ENCODE results near the gene SLC25A33. TPM values are rescaled to one million over a fixed set of nuclear protein-coding genes. Genes with fewer than 3 reads are reported as not detected.

The SLC25A33 gene
- total RNA-seq, 2 experiments from 2014 or later, result 4.4 to 6.1 TPM

DNA sequence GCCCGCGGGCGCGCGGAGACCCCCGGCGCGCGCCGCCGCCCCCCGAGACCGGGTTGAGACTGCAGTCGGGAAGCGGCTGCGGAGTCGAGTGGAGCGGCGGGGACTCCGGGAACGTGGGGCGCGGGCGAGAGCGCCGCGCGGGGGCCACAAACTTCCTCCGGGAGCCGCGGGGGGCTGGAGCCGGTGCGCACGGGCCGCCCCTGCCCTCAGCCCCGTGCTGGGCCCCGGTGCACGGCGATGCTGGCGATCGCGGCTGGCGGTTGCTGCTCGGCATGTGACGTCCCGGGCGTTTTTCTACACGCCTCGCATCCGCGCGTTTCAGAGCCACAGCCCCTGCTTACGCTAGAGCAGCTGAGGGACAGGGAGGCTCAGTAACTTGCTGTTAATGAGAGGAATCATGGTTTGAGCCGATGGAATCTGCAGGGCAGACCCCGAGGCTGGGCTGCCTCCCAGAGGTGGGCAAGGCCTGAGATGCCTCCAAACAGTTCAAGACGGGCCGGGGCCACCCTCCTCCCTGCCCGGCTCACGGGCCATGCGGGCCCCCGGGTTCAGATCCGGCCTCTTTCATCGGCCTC is 50.0 kb downstream of the SLC25A33 start:
- H3K4me1 Mint-ChIP-seq, result peaks cover 27% of the 10 kb centered on the region
- H3K36me3 Mint-ChIP-seq (ENCODE audit: low read depth), result peaks cover 6% of the 10 kb centered on the region
- peak; percentile 66 for DNase-seq
- POLR2A ChIA-PET, result interaction anchor here (0.6 to 1.1 kb wide), 2 partner anchors 40 to 574 kb away, joined by 3 to 5 read pairs; no protein-coding TSS in a partner anchor
- H3K27me3 Mint-ChIP-seq, result no peaks in the 10 kb centered on the region
- intact Hi-C loops (cut with DNase I, micrococcal nuclease), result loop anchor here (5.0 to 10.0 kb wide), 3 partner anchors 52 to 1106 kb away; partner anchors contain the start of gene SLC25A33 (in 1 of the 2)
- CTCF ChIA-PET, result interaction anchor here (0.6 to 2.5 kb wide), 11 partner anchors 15 to 549 kb away, joined by 3 to 12 read pairs (median 3); no protein-coding TSS in a partner anchor
- peak overlapping the region; percentile 67 for H3K27ac Mint-ChIP-seq
- peak overlapping the region; percentile 80 for H3K4me3 Mint-ChIP-seq
- peak; percentile 18 for ATAC-seq
- no peaks in the 10 kb centered on the region for H3K9me3 Mint-ChIP-seq (ENCODE audit: low read depth)

DNA sequence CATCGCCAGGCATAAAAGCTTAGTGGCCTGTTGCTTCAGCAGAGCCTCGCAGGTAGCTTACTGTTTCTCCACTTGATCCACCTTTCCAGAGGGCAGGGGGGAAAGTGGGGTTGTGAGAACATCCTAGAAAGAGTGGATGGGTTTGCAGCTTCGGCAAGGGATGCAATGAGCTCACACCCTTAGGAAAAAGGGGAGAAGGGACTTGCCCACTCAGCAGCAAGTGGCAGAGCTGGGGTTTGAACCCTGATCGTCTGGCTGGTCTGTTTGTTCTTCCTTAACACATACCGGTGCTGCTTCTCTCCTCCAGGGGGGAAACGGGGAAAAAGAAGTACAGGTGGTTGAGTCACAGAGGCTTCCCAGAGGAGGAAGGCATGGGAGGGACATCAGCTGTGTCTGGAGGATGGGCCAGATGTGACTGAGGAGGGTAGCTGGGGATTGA is 50.5 kb downstream of the SLC25A33 start:
- Mint-ChIP-seq H3K27me3 (no peaks in the 10 kb centered on the region), H3K4me1 (peaks cover 27% of the 10 kb centered on the region), H3K36me3 (ENCODE audit: low read depth) (peaks cover 6% of the 10 kb centered on the region), H3K4me3 (peak overlapping the region; percentile 80), H3K27ac (peak overlapping the region; percentile 79), H3K9me3 (ENCODE audit: low read depth) (no peaks in the 10 kb centered on the region)
- DNase-seq, result peak; percentile 25
- CTCF ChIA-PET, result interaction anchor here (0.6 to 2.5 kb wide), 12 partner anchors 15 to 549 kb away, joined by 3 to 12 read pairs (median 3); no protein-coding TSS in a partner anchor
- no peak for ATAC-seq
- intact Hi-C loops (cut with DNase I, micrococcal nuclease), result loop anchor here (5.0 to 10.0 kb wide), 3 partner anchors 52 to 1105 kb away; partner anchors contain the start of gene SLC25A33 (in 1 of the 2)
- POLR2A ChIA-PET, result interaction anchor here (0.5 to 1.1 kb wide), 3 partner anchors 40 to 574 kb away, joined by 3 to 5 read pairs (median 3); no protein-coding TSS in a partner anchor

DNA sequence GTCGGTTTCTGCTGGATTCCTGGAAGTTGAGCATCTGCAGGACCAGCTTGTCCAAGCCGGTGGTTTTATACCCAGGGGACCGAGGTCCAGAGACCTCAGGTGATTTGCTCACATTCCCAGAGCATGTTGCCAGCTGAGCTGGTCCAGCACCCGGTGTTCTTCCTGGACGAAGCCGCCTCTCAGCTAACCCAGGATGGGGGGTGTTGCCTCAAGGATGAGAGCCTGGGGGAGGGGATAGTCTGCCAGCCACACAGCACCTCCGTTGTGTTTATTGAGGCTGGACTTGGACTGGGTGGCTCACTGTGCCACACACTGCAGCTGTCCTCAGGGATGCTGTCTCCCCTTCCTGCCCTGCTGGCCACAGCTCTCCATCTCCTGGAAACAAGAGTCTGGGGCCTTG is 50.9 kb downstream of the SLC25A33 start:
- peak overlapping the region; percentile 4 for H3K27ac Mint-ChIP-seq
- intact Hi-C loops (cut with DNase I, micrococcal nuclease), result no loop called here
- DNase-seq, result no peak
- H3K4me1 Mint-ChIP-seq, result peaks cover 27% of the 10 kb centered on the region
- H3K9me3 Mint-ChIP-seq (ENCODE audit: low read depth), result no peaks in the 10 kb centered on the region
- no peaks in the 10 kb centered on the region for H3K27me3 Mint-ChIP-seq
- ChIA-PET CTCF (interaction anchor here (0.7 to 2.5 kb wide), 8 partner anchors 16 to 550 kb away, joined by 3 to 12 read pairs (median 3); no protein-coding TSS in a partner anchor), POLR2A (interaction anchor here (0.5 to 1.3 kb wide), 4 partner anchors 15 to 847 kb away, joined by 3 to 5 read pairs (median 4); no protein-coding TSS in a partner anchor)
- ATAC-seq, result no peak
- peak overlapping the region; percentile 80 for H3K4me3 Mint-ChIP-seq
- H3K36me3 Mint-ChIP-seq (ENCODE audit: low read depth), result peaks cover 6% of the 10 kb centered on the region

DNA sequence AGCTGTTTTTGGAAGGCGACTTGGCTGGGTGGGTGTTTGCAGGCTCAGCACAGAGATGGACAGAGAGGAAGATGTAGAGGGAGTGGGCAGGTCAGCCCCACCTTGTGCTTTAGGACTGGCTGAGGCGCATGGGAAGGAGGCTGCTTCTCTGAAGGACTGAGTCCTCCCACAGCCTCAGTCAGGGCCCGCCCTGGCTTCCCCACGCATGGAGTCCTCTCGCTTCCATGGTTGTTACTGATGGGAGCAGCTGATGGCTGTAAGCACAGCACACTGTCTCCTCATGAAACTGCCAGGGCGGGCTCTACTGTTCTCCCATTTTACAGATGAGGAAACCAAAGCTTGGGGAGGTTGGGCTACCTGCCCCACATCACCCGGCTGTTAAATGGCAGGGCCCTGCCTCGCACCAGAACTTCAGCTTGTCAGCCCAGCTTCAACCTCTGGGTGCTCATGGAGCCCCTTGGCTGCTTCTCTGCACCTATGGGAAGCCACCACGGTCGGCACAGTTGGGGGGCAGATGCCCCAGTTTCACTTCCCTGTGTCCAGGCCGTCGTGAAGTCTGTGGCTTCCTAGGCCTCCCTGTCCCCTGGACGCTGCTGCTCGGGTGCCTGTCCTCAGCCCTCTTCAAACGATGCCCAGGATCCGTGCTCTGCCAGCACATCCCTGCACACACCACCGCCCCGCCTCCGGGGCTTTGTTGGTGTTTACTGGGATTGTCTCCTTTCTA is 51.8 kb downstream of the SLC25A33 start:
- H3K27me3 Mint-ChIP-seq, result no peaks in the 10 kb centered on the region
- peak overlapping the region; percentile 80 for H3K4me3 Mint-ChIP-seq
- H3K9me3 Mint-ChIP-seq (ENCODE audit: low read depth), result no peaks in the 10 kb centered on the region
- ChIA-PET CTCF (interaction anchor here (0.8 to 2.5 kb wide), 3 partner anchors 24 to 584 kb away, joined by 3 to 12 read pairs (median 4); no protein-coding TSS in a partner anchor), POLR2A (interaction anchor here (1.3 kb wide), 1 partner anchor 15 kb away, joined by 3 read pairs; no protein-coding TSS in a partner anchor)
- H3K4me1 Mint-ChIP-seq, result peaks cover 27% of the 10 kb centered on the region
- DNase-seq (no peak), ATAC-seq (no peak)
- intact Hi-C loops (cut with DNase I, micrococcal nuclease), result no loop called here
- H3K36me3 Mint-ChIP-seq (ENCODE audit: low read depth), result peaks cover 6% of the 10 kb centered on the region
- H3K27ac Mint-ChIP-seq, result peak overlapping the region; percentile 4

GRCh38 chr1:9591669-9592509 is 52.6 kb downstream of the SLC25A33 start:
- intact Hi-C loops (cut with DNase I, micrococcal nuclease), result no loop called here
- ChIA-PET CTCF (interaction anchor here (0.8 to 2.5 kb wide), 4 partner anchors 23 to 100 kb away, joined by 3 to 12 read pairs (median 4); no protein-coding TSS in a partner anchor), POLR2A (interaction anchor here (0.7 to 1.3 kb wide), 2 partner anchors 14 to 25 kb away, joined by 3 to 5 read pairs; no protein-coding TSS in a partner anchor)
- DNase-seq (no peak), ATAC-seq (no peak)
- Mint-ChIP-seq H3K9me3 (ENCODE audit: low read depth) (no peaks in the 10 kb centered on the region), H3K4me1 (peaks cover 27% of the 10 kb centered on the region), H3K4me3 (no peak overlapping the region), H3K27ac (no peak overlapping the region), H3K27me3 (no peaks in the 10 kb centered on the region), H3K36me3 (ENCODE audit: low read depth) (peaks cover 6% of the 10 kb centered on the region)

GRCh38 chr1:9592510-9593075 is 53.3 kb downstream of the SLC25A33 start:
- H3K4me1 Mint-ChIP-seq, result peaks cover 27% of the 10 kb centered on the region
- peaks cover 10% of the 10 kb centered on the region for H3K36me3 Mint-ChIP-seq (ENCODE audit: low read depth)
- CTCF ChIA-PET, result interaction anchor here (0.8 to 1.7 kb wide), 4 partner anchors 24 to 101 kb away, joined by 3 to 4 read pairs (median 4); no protein-coding TSS in a partner anchor
- intact Hi-C loops (cut with DNase I, micrococcal nuclease), result no loop called here
- H3K9me3 Mint-ChIP-seq (ENCODE audit: low read depth), result no peaks in the 10 kb centered on the region
- ATAC-seq (no peak), DNase-seq (no peak)
- H3K27me3 Mint-ChIP-seq, result no peaks in the 10 kb centered on the region
- POLR2A ChIA-PET, result interaction anchor here (0.6 to 0.7 kb wide), 2 partner anchors 26 to 52 kb away, joined by 3 to 5 read pairs; no protein-coding TSS in a partner anchor
- no peak overlapping the region for H3K4me3 Mint-ChIP-seq
- no peak overlapping the region for H3K27ac Mint-ChIP-seq

- ChIA-PET CTCF (interaction anchor here (0.8 to 1.7 kb wide), 4 partner anchors 22 to 102 kb away, joined by 3 to 4 read pairs (median 4); no protein-coding TSS in a partner anchor), POLR2A (interaction anchor here (0.6 kb wide), 1 partner anchor 51 kb away, joined by 3 read pairs; no protein-coding TSS in a partner anchor)
- H3K27ac Mint-ChIP-seq, result no peak overlapping the region
- peaks cover 26% of the 10 kb centered on the region for H3K4me1 Mint-ChIP-seq
- no peaks in the 10 kb centered on the region for H3K9me3 Mint-ChIP-seq (ENCODE audit: low read depth)
- H3K4me3 Mint-ChIP-seq, result no peak overlapping the region
- H3K36me3 Mint-ChIP-seq (ENCODE audit: low read depth), result peaks cover 12% of the 10 kb centered on the region
- intact Hi-C loops (cut with DNase I, micrococcal nuclease), result no loop called here
- DNase-seq (no peak), ATAC-seq (no peak)
- H3K27me3 Mint-ChIP-seq, result no peaks in the 10 kb centered on the region
Measured at GRCh38 chr1:9593147-9593491, 53.9 kb downstream of the SLC25A33 start.

DNA sequence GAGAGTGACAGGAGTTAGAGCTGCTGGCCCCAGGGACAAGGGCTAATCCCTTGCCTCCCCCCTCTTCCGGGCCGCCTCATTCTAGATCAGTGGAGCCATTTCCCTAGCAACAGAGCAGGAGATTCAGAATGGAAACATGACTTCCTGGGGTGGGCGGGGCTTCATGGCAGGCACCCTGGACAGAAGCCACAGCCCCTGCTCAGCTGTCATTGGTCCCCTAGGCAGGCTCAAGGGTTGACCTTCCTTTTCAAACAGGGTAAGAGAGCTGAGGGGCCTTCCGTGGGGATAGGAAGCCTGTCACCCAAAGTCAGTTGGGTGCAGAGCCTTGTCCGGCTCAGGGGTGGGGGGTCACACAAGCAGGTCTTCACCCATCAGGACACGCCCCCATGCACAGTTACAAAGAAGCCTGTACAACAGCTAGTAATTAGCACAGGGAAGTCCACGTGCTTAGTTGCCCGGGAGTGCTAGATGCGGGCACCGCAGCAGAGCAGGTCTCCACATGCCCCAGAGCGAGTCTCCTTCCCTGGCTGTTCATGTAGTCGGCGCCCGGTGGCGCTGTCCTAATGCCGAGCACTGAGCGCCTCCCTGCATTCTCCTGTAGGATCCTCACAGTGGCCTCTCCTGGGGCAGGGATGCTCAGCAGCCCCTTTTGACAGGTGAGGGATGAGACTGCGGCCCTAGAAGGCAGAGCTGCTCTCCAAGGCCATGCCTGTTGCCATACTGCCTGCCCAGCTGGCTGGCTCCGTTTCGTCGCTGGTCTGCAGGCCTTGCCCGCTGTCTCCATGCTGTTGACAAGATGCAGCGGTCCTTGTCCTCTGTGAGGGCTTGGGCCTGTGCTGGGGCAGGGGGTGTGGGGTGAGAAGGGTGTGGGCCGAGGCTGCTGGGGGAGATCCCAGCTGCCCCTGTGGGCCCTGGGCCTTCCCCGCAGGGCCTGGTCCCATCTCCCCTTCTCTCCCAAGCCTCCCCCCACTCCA is 54.5 kb downstream of the SLC25A33 start:
- intact Hi-C loops (cut with DNase I, micrococcal nuclease), result no loop called here

DNA sequence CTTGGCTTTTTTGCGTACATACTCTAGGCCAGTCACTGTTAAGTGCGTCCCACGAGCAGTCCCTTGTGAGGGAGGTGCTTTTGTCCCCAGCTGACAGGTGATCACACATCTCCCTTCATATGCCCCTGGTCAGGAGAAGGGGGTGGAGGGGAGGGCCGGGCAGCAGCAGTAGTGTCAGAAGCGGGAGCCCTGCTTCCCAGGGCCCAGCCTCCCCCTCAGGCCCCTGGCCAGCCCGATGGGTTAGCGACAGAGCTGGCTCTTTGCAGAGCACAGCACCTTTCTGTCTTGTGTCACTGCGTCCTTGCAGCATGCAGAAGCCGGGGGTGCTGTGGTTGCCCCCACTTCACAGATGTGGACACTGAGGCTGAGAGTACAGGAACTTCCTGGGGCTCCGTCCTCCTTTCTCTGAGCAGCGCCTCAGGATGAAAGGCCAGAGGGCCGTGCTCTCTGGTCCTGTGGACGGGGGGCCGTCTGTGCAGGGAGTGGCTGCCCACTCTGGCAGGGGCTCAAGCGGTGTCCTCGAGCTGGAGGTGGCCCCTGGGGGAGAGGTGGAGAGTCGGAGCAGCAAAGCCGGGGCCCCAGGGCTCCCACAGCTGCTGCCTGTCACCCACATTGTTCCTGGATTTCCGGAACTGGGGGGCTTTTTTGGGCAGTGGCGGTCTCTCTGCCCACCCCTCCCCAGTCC is 55.3 kb downstream of the SLC25A33 start:
- Mint-ChIP-seq H3K27ac (no peak overlapping the region), H3K9me3 (ENCODE audit: low read depth) (no peaks in the 10 kb centered on the region), H3K36me3 (ENCODE audit: low read depth) (peaks cover 13% of the 10 kb centered on the region), H3K27me3 (no peaks in the 10 kb centered on the region), H3K4me3 (no peak overlapping the region), H3K4me1 (peaks cover 22% of the 10 kb centered on the region)
- ChIA-PET POLR2A (no interaction called here), CTCF (interaction anchor here (0.6 kb wide), 1 partner anchor 20 kb away, joined by 3 read pairs; no protein-coding TSS in a partner anchor)
- ATAC-seq (no peak), DNase-seq (no peak)
- intact Hi-C loops (cut with DNase I, micrococcal nuclease), result no loop called here

More for the DNA sequence above, 54.5 kb downstream of the SLC25A33 start:
- H3K27me3 Mint-ChIP-seq, result no peaks in the 10 kb centered on the region
- H3K36me3 Mint-ChIP-seq (ENCODE audit: low read depth), result peaks cover 14% of the 10 kb centered on the region
- peak; percentile 43 for ATAC-seq
- H3K4me3 Mint-ChIP-seq, result no peak overlapping the region
- CTCF ChIA-PET, result interaction anchor here (1.0 to 1.7 kb wide), 3 partner anchors 22 to 102 kb away, joined by 3 to 4 read pairs (median 4); no protein-coding TSS in a partner anchor
- DNase-seq, result peak; percentile 77
- POLR2A ChIA-PET, result no interaction called here
- H3K9me3 Mint-ChIP-seq (ENCODE audit: low read depth), result no peaks in the 10 kb centered on the region
- H3K4me1 Mint-ChIP-seq, result peaks cover 23% of the 10 kb centered on the region
- no peak overlapping the region for H3K27ac Mint-ChIP-seq
